Left kidney (tissue), 2 donors: ENCODE results near the gene HPS6. TPM values are rescaled to one million over a fixed set of nuclear protein-coding genes. Genes with fewer than 3 reads are reported as not detected.

ENCODE experiments used
- DNase-seq: peaks from one replicate; pipeline ENCODE4 v3.0.0-alpha.2; 2013
- polyA plus RNA-seq: library from polyadenylated mRNA; unstranded; fragments of 120-200 nt; gene quantifications from one replicate; pipeline ENCODE4 v1.2.1, GENCODE V29; 2013; ENCODE audit not compliant: insufficient read length

The HPS6 gene
- polyA plus RNA-seq, 1 donor = 9.4 TPM

- DNase-seq = no peak
Measured at GRCh38 chr10:102067091-102067916, 2.2 kb downstream of the HPS6 start.

GRCh38 chr10:102068216-102068615 lies 3.1 kb downstream of the HPS6 start:
- no peak for DNase-seq

DNA sequence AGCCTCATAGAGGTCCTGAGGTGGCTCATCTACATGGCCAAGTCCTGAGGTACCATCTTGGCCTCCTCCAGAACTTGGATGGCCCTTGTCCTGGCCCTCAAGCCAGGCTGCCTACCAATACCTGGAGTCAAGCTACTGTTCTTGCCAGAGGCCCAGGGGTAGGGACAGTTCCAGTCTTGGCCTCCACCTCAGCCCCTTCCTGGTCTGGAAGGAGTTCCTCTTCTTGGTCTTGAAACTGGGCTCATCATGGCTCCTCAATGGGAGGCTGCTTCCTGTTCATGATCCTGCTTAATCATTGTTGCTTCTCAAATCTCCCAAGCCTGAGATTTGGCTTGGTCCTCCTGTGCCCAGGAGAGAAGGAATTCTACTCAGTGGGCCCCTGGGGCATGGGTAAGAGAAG lies 3.9 kb downstream of the HPS6 start:
- no peak for DNase-seq

- DNase-seq = peak; percentile 61
Measured at GRCh38 chr10:102072673-102073527, 7.8 kb downstream of the HPS6 start.

DNA sequence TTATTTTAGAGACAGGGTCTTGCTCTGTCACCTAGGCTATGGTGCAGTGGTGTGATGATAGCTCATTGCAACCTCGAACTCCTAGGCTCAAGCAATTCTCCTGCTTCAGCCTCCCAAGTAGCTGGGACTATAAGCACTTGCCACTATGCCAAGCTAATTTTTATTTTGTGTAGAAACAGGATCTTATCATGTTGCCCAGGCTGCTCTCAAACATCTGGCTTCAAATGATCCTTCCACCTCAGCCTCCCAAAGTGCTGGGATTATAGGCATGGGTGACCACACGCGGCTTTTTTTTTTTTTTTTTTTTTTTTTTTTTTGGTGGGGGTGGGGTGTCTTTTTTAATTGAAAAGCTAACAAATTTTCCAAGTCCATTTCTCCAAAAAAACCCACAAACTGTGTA lies 18.4 kb downstream of the HPS6 start:
- no peak for DNase-seq

DNA sequence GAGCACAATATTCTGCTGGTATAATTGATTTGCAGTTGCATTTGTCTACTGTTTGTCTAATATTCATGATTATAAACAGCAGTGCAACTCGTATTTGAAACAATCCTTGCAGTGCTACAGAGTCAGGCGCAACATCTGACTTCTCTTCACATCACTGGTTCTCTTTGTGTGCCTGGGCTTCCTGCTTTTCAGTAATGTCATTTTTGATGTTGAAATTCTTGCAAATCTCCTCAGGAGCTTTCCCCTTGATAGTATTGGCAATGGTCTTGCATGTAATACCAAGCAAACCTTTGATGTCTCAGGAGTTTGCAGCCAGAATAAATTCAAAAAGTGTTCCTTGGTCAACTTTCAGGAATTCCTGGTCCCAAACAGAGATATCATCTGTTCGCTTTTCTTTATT lies 20.2 kb downstream of the HPS6 start:
- DNase-seq = no peak

GRCh38 chr10:102086196-102086595 lies 21.0 kb downstream of the HPS6 start:
- no peak for DNase-seq

GRCh38 chr10:102090772-102091171 lies 25.6 kb downstream of the HPS6 start:
- no peak for DNase-seq

DNA sequence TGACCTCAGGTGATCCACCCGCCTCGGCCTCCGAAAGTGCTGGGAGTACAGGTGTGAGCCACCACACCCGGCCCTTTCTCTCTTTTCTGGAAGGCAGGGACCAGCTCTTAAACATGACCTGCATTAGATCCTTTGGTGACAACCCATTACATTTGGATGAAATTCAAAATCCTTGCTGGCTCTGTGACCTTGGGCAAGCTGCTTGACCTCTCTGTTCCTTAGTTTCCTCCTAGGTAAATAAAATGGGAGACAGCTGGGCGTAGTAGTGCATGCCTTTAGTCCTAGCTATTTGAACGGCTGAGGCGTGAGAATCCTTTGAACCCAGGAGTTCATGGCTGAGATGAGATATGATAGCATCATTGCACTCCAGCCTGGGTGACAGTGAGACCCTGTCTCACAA lies 31.3 kb downstream of the HPS6 start:
- DNase-seq = no peak

- DNase-seq = no peak
Measured at GRCh38 chr10:102101152-102101551, 36.0 kb downstream of the HPS6 start.

DNA sequence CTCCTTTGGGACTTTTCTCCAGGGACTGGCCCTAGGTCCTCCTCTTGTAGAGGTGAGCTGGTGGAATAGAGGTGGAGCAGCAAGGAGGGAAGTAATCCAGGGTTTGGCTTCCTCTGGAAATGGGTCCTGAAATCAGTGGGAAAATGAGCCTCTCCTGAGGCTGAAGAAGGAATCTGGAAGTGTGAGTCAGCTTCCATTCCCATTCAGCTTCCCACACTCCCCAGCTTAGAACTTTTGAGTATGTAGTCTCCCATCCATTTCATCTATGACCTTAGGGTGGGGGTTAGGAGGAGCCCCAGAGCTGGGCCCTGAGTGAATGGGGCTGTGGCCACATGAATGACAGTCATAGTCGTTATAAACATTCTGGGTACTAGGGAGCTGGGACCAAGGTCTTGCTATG lies 37.3 kb downstream of the HPS6 start:
- DNase-seq = no peak

- DNase-seq = no peak
Measured at GRCh38 chr10:102106998-102107397, 41.8 kb downstream of the HPS6 start.

DNA sequence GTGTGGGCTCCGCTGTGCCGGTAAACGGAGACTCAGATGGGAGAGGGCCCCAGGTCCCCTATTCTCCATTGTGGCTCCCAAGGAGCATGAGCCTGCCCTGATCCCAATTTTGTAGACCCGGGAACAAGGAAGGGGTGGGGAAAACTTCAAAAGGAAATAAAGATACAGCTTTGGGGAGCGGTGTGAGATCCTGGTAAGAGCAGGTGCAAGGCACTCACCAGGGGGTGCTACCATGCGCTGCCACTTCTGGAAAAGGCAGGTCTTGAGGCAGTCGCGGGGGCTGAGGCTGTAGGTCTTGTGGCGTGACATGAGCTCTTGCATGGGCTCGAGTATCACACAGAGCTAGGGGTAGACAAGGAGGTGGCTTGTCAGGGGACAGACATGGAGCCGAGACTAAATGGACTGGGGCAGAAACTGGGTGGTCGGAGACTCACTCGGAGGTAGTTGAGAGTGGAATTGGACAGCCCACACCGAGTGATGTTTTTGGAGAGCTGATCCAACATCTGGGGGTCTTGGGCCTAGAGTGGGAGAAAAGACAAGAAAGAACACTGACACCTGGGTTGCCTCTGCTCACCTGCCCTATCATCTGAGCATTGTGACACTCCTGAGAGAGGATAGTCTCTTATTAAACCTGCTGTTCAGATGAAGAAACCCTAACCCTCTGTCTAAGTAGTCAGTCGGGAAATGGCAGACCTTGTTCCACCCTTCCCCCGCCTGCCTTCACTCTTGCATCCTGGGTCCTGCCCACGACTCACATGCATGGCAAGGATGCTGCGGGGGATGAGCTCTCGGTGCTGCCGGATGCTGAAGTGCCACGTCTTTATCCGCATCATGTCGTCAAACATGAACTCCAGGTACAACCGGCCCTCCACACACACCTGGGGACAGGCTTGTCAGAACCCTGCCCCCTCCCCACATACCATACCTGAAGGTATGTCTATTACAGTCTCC lies 44.3 kb downstream of the HPS6 start:
- no peak for DNase-seq

DNA sequence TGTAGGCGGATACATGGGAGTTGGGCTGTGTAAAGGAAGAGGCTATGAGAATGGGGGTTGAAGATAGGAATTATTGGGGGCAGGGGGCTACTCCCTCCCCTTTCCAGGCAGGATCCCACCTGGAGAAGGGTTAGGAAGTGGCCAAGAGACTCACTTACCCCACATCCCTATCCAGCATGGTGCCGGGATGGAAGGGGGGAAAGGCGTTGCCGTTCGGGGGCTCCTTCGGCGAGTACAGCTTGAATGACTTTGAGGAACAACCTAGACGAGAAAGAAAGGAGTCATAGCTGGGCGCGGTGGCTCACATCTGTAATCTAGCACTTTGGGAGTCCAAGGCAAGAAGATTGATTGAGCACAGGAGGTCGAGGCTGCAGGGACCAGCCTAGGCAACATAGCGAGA lies 46.1 kb downstream of the HPS6 start:
- no peak for DNase-seq

GRCh38 chr10:102112210-102112817 lies 47.2 kb downstream of the HPS6 start:
- DNase-seq = no peak

DNA sequence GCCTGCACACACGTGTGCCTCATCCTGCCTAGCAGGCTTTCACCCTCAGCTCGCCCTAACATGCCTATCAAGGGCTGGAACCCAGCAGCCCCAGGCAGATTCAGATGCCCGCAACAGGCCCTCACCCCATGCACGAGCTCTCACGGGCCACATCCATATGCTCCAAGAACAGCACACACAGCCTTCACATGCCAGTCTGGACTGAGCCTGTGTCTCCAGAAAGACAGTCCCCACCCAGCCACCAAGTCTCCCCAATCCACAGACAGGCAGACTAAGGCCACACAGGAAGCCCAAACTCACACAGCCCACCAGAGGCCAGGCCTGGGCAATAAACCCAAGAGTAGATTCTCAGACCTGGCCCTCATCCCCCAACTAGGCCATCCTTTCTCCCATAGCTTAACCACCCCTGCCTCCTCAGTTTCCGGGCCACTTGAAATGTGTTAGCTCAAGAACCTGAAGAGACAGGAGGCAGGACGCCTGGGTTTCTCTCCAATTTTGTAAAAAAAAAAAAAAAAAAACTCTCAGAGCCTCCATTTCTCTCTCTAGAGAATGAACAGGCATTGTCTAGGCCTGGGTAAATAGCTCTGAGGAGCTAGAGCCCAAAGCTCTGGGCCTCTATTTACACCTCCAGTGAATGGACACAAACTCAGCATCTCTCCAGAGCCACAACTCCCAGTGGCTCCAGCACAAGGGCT lies 48.3 kb downstream of the HPS6 start:
- DNase-seq = no peak

DNA sequence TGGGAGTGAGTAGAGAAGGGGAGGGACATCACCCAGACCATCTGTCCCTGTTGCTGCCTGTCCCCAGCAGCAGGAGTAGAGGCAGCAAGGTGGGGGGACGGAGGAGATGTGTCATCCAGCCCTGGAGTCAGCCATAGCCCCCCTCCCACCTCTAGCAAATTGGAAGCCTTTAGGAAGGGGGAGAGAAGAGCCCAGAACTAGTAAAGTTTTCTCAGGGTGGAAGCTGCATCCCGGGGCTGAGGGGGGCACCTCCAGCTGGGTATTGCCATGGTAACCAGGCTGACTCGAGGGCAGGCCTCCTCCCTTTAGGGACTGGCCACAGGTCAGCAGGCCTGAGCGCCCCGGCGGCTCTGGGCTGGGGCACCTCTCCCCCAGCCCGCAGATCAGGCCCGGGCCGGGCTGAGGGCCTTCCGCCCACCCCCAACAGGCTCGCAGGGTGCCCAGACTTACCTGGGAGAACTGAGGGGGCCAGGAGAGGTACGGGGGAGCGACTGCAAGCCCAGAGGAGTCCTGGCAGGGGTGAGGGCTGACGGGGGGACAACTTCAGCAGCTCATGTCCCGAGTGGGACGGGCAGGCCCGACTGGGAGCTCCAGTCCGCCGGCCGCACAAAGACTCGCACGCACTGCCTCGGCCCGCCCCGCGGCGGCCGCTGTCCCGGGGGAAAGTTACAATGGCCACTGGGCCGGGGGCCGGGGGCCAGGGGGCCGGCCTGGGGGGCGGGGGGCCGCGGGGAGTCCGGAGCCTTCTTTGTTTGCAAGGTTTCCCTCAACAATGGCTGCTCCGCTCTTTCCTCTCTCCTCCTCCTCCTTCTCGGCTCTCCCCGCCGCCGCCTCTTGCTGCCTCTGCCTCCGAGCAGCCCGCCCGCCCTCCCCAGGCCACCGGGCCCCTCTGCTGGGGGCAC lies 49.1 kb downstream of the HPS6 start:
- no peak for DNase-seq

DNA sequence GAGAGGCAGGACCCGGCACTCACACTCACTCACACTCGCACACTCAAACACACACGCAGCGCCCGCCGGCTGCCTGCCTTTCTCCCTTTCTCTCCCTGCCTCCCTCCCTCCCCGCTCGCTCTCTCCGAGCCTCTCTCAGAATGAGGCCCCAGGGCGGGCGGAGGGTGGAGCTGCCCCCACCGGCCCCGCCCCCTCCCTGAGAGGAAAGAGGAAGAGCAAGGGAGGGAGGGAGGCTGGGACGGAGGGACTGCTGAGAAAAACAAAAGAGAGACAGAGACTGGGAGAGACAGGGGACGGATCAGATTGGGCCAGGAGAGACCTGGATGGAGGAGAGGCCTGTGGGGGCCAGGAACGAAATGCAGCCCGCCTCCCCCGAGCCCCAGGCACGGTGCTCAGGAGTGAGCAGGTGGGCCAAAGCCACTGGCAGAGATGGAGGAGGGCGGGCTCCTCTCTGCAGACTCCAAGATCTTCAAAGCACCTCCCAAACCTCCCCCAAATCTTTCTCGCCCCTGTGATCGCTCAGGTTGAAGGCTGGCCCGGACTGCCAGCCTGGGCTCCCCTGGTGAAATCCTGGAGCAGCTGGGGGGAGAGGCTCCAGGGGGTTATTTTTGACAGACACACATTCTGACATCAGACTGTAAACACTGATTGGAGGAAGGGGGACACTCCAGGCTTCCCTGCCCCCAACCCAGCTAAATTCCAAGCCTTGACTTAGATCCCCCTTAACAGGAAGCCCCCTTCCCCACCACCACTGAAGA lies 49.9 kb downstream of the HPS6 start:
- peak; percentile 94 for DNase-seq

DNA sequence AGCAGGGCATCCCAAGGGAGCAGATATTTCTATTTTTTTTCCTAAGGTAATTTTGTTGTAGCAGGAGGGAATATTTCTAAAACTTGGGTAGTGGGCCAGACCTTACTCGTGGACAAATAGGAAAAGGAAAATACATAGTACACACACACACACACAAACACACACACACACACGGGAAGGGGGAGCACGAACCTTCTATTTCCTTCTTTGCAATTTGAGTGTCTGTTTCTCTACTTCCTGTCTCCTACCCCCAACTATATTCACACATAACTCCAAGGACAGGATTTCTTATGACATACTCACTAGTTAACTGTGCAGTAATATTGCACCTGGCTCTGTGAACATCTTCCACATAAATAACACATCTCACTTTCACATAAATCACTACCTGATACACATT lies 50.6 kb downstream of the HPS6 start:
- DNase-seq = no peak
